ENCODE measurements around the gene CBARP.
"Not testable (repeated sequence)": the region's sequence is repeated elsewhere in the genome, so short reads cannot be mapped to it uniquely, and the experiment has no call there.

CBARP gene

DNA sequence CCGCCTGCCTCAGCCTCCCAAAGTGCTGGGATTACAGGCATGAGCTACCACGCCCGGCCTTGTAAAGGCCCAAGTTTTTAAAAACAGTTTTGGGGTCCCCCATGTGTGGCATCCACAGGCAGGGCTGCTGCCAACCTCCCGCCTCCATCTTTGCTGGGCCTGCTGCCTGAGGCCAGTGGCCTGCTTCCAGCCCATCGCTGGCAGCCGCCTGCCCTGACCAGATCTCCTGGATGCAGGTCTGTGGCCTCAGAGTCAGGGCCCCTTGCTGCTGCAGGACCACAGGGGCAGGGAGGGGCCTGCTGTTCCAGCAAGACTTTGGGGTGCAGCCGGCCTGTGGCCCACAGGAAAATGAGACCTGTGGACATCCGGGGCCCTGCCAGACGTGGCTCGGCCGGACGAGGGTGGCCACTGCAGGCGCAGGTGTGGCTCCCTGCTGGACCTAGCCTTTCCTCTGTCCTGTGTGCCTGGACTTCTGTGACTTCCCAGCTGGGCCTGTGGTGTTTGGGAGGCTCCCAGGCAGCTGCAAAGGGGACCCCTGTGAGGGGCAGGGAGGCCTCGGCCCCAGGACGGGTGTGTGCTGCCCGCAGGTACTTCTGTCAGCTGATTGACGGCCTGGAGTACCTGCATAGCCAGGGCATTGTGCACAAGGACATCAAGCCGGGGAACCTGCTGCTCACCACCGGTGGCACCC is 17.9 kb downstream of the CBARP start:
- no peaks in the 10 kb centered on the region for H3K9me3 Mint-ChIP-seq
- H3K36me3 Mint-ChIP-seq (ENCODE audit: low read depth) = peaks cover 90% of the 10 kb centered on the region

DNA sequence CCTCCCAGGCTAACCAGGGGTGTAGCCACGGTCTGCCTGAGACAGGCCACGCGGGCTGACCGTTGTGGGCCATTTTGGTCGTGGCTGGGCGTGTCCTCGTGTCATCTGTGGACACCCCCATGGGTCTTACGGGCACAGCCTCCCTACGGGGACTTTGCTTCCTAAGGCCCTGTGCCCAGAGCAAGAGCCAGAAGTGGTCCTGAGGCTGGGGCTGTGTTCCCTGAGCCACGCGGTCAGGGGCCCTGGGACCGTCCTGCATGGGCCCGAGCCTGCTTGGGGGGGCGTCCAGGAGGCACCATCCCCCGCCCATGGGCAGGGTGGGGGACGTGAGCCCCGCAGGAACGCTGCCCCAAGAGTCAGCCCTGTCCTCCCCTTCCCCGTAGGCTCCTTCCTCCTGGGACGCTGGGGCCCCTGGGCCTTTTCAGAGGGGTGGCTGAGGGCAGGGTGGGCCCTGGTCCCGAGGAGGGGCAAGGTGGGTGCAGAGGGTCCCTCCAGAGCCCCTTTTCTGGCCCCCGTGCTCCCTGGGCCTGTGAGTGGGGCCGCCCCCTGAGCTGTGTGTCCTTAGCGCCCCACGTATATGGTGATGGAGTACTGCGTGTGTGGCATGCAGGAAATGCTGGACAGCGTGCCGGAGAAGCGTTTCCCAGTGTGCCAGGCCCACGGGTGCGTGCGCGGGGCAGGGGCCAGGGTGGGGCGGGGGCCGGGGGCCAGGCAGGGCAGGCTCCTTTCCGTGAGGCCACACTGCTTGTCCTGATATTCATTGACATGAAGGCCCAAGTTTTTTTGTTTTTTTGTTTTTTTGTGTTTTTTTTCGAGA is 18.8 kb downstream of the CBARP start:
- Mint-ChIP-seq H3K27me3 (no peaks in the 10 kb centered on the region), H3K4me3 (no peak overlapping the region), H3K36me3 (ENCODE audit: low read depth) (peaks cover 81% of the 10 kb centered on the region), H3K9me3 (no peaks in the 10 kb centered on the region), H3K27ac (no peak overlapping the region), H3K4me1 (ENCODE audit: low read depth) (peaks cover 32% of the 10 kb centered on the region)
- intact Hi-C loops (cut with micrococcal nuclease) = no loop called here

More for the DNA sequence above, 17.9 kb downstream of the CBARP start:
- Mint-ChIP-seq H3K4me1 (ENCODE audit: low read depth) (peaks cover 32% of the 10 kb centered on the region), H3K27ac (no peak overlapping the region), H3K4me3 (no peak overlapping the region), H3K27me3 (no peaks in the 10 kb centered on the region)
- intact Hi-C loops (cut with micrococcal nuclease) = no loop called here

DNA sequence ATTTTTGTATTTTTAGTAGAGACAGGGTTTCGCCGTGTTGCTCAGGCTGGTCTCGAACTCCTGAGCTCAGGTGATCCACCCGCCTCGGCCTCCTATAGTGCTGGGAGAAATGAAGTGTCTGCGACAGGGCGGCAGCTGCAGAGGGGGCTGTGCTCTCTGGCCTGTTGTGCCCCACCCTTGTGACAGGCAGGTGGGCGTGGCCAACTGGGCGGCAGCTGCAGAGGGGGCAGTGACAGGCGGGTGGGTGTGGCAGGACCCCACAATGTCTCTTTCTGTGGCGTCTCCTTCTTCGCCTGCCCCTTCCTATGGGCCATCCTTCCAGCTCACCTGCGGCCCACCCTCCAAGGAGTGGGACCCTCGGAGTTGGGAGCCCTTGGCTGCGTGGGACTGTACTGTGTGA is 20.4 kb downstream of the CBARP start:
- intact Hi-C loops (cut with micrococcal nuclease) = no loop called here
- Mint-ChIP-seq H3K36me3 (ENCODE audit: low read depth) (peaks cover 73% of the 10 kb centered on the region), H3K27ac (no peak overlapping the region), H3K4me1 (ENCODE audit: low read depth) (peaks cover 41% of the 10 kb centered on the region), H3K27me3 (no peaks in the 10 kb centered on the region), H3K4me3 (no peak overlapping the region), H3K9me3 (no peaks in the 10 kb centered on the region)

DNA sequence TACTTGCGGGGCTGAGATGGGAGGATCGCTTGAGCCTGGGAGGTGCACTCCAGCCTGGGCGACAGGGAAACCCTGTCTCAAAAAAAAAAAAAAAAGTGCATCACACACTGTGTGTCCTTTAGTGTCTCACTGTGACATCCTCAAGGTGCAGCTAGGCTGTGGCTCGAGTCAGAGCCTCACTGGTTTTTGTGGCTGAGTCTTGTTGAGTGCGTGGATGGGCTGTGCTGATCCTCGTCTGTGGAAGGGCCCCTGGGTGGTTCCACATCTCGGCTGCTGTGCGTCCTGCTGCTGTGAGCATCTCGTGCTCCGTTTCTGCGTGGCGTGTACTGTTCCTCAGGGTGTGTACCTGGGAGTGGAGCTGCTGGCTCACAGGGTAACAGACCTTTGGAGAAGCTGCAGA is 21.0 kb downstream of the CBARP start:
- no peak overlapping the region for H3K27ac Mint-ChIP-seq
- H3K36me3 Mint-ChIP-seq (ENCODE audit: low read depth) = peaks cover 71% of the 10 kb centered on the region
- peaks cover 43% of the 10 kb centered on the region for H3K4me1 Mint-ChIP-seq (ENCODE audit: low read depth)
- H3K27me3 Mint-ChIP-seq = no peaks in the 10 kb centered on the region
- no peaks in the 10 kb centered on the region for H3K9me3 Mint-ChIP-seq
- no peak overlapping the region for H3K4me3 Mint-ChIP-seq
- intact Hi-C loops (cut with micrococcal nuclease) = no loop called here

DNA sequence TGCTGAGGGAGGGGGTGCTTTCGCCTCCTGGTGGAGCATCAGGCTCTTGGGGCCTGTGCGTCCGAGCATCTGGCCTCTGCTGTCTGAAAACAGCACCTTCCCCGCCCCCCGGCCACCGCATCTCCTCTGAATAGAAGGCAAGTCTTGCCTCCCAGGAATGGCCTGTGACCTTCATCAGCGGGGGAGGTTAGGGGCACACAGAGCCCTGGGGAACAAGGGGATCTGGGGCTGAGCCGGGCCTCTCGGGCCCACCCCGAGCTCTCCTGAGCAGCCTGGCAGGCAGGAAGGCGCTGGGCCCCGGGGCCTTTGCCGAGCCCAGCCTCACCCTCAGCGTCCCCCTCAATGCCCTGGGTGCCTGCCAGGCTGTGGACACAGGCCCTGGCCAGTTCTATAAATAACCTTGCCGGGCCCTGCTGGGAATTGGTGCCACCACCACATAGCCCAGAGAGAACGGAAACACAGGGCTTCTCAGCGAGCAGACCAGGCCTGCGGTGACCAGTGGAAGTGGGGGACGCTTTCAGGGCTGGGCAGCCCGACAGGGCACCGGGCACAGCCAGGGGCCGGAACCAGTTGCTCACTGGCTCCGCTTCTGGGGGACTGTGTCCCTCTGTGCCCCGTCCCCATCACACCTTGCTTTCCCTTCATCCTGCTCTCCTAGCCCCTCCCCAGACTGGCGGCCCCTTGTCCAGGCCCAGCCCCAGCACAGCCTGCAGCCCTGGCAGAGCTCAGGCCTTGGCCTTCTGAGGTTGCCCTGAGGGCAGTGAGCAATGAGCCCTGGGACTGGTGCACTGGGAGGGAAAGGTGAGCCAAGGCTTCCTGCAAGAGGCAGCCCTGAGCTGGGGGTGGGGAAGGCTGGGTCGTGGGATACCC is 22.7 kb downstream of the CBARP start:
- Mint-ChIP-seq H3K36me3 (ENCODE audit: low read depth) (peaks cover 71% of the 10 kb centered on the region), H3K27ac (peak overlapping the region; percentile 97), H3K27me3 (no peaks in the 10 kb centered on the region), H3K4me1 (ENCODE audit: low read depth) (peaks cover 52% of the 10 kb centered on the region), H3K4me3 (no peak overlapping the region), H3K9me3 (no peaks in the 10 kb centered on the region)
- intact Hi-C loops (cut with micrococcal nuclease) = no loop called here

DNA sequence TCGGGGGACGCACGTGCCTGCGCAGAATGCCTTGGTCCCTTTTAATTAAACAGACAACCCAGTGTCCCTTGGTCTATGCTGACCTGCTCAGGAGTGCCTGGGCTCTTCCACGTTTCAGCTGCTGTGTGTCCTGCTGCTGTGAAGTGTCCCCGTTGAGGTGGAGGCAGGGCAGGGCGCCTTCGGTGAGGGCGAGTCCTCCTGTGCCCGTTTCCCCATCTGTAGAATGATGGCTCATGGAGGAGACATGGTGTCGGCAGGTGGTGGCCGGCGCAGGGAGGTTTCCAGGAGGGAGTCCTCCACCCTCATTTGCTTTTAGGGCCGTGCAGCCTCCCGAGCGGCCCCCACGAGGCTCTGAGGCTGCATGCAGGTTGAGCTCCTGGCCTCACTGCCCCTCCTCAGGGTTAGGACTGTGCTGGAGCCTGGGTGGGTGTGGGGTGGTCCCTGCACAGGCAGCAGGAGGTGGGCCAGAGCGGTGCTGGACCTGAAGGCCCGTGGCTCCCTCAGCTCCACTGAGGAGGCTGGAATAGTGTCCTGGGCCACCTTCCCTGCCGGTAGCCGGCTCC is 23.4 kb downstream of the CBARP start:
- Mint-ChIP-seq H3K4me1 (ENCODE audit: low read depth) (peaks cover 60% of the 10 kb centered on the region), H3K9me3 (no peaks in the 10 kb centered on the region), H3K27me3 (no peaks in the 10 kb centered on the region), H3K27ac (peak overlapping the region; percentile 97), H3K4me3 (peak overlapping the region; percentile 72), H3K36me3 (ENCODE audit: low read depth) (peaks cover 71% of the 10 kb centered on the region)
- intact Hi-C loops (cut with micrococcal nuclease) = no loop called here

DNA sequence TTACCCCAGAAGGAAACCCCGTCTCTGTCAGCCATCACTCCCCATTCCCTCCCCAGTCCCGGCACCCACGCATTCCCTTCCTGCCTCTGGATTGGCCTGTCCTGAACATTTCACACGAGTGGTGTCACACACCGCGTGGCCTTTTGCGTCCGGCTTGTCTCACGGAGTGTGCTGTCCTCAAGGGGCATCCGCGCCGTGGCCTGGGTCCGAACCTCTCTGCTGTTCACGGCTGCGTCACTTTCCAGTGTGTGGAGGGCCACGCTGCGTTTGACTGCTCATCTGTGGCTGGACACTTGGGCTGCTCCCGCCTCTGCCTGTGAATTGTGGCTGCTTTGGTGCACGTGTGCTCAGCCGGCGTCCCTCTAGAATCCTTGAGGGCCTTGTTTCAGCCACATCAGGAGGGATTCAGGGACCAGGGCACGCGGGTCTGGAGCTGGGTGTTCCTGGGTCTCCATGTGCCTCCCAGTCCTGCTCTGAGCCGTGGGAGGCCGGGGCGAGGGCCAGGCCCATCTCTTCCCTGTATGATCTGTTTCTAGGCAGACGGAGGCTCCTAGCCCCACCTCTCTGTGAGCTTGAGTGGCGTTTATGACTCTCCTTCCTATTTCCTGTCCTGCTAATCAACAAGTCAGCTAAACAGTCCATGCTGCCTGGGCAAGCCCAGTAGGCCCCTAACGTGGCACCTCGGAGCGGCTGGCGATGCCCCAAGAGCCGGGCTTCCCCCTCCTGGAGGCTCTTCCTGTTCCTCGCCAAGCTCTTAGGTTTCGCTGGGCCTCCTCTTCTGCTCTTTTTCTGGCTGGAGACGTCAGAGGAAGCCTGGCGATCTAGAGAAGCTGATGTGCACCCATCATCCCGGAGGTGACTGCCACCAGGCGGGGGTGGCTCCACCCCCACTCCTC is 24.2 kb downstream of the CBARP start:
- Mint-ChIP-seq H3K27me3 (no peaks in the 10 kb centered on the region), H3K27ac (peak overlapping the region; percentile 97), H3K4me1 (ENCODE audit: low read depth) (peaks cover 61% of the 10 kb centered on the region), H3K36me3 (ENCODE audit: low read depth) (peaks cover 77% of the 10 kb centered on the region), H3K9me3 (no peaks in the 10 kb centered on the region), H3K4me3 (peak overlapping the region; percentile 72)
- intact Hi-C loops (cut with micrococcal nuclease) = loop anchor here (1.0 kb wide), 1 partner anchor 8 kb away; the partner anchor contains the start of gene STK11

DNA sequence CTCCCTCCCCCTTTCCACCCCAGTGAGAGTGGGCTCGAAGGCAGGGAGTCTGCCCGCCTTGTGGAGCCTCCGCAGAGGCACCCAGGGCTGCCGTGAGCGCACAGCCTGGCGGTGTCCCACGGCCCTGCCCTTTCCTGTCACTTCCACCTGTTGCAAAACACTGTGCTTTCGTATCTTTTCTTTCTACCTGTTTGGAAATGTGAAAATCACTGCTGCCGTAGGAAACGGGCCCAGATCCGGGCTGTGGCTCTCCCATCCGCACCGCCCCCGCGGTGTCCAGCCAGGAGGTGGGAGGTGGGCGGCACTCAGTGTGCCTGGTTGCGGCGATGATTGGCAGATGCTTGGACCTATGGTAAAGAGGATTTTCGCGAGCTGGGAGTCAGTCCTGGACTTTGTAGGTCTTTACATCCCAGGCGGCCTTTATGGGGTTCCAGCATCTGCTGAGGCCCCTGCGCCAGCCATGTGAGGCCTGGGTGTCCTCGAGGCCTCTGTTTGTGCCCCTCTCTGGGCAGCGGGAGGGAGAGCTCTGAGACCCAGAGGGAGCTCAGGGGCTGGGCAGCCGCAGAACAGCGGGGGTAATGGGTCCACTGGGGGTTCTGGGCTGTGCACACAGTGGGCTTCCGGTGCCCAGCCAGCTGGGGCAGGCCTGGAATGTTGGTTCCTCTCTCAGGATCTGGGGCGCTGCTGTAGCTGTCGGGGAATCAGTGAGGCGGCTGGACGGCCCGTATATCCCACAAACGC is 26.1 kb downstream of the CBARP start:
- H3K36me3 Mint-ChIP-seq (ENCODE audit: low read depth) = peaks cover 77% of the 10 kb centered on the region
- intact Hi-C loops (cut with micrococcal nuclease) = no loop called here
- peak overlapping the region; percentile 64 for H3K27ac Mint-ChIP-seq
- no peak overlapping the region for H3K4me3 Mint-ChIP-seq
- no peaks in the 10 kb centered on the region for H3K9me3 Mint-ChIP-seq
- no peaks in the 10 kb centered on the region for H3K27me3 Mint-ChIP-seq
- peaks cover 65% of the 10 kb centered on the region for H3K4me1 Mint-ChIP-seq (ENCODE audit: low read depth)

DNA sequence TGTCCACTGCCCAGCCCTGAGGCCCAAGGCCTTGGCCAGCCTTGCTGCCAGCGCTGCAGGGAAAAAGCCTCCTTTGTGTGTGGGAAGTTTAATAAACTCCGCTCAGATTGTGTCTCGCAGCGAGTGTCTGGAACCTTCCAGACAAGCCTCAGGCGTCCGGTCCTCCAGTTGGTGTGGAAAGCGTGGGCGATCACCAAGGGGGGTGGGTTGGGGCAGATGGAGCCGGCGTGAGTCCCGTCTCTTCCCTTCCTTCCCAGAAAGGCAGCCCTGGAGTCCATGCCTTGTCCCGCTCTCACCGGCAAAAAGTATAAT is 27.6 kb downstream of the CBARP start:
- Mint-ChIP-seq H3K36me3 (ENCODE audit: low read depth) (peaks cover 67% of the 10 kb centered on the region), H3K27ac (no peak overlapping the region), H3K4me3 (no peak overlapping the region), H3K9me3 (no peaks in the 10 kb centered on the region), H3K27me3 (no peaks in the 10 kb centered on the region), H3K4me1 (ENCODE audit: low read depth) (peaks cover 61% of the 10 kb centered on the region)
- intact Hi-C loops (cut with micrococcal nuclease) = no loop called here

DNA sequence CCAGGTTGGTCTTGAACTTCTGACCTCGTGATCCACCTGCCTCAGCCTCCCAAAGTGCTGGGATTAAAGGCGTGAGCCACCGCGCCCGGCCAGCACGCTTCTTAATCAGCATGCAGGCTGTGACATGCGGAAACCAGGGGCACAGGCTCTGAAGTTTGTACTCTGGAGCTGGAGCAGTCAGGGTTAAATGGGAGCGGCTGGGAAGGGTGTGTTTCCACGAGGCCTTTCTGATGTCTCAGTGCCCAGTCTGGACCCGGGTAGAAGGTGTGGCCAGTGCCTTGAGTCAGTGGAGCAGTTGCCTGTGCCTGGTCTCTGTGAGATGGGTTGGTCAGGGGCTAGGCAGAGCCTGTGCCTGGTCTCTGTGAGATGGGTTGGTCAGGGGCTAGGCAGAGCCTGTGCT is 29.0 kb downstream of the CBARP start:
- H3K27ac Mint-ChIP-seq; H3K9me3 Mint-ChIP-seq; H3K27me3 Mint-ChIP-seq; intact Hi-C loops (cut with micrococcal nuclease): not testable (repeated sequence)
- Mint-ChIP-seq H3K4me1 (ENCODE audit: low read depth) (peaks cover 47% of the 10 kb centered on the region), H3K36me3 (ENCODE audit: low read depth) (peaks cover 65% of the 10 kb centered on the region), H3K4me3 (peak overlapping the region; percentile 26)

DNA sequence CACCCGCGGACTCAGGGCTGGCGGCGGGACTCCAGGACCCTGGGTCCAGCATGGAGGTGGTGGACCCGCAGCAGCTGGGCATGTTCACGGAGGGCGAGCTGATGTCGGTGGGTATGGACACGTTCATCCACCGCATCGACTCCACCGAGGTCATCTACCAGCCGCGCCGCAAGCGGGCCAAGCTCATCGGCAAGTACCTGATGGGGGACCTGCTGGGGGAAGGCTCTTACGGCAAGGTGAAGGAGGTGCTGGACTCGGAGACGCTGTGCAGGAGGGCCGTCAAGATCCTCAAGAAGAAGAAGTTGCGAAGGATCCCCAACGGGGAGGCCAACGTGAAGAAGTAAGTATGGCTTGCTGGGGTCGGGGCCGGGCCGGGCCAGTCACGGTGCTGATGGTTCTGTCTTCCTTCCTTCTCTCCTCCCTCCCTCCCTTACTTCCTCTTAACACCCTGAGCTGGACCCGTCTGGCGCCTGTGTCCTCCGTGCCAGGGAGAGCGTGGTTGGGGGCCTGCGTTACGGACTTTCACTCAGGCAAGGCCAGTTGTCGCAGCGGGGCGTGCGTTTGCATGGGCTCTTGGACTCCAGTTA is 30.8 kb downstream of the CBARP start:
- Mint-ChIP-seq H3K4me1 (ENCODE audit: low read depth) (peaks cover 49% of the 10 kb centered on the region), H3K27me3 (no peaks in the 10 kb centered on the region), H3K9me3 (no peaks in the 10 kb centered on the region), H3K36me3 (ENCODE audit: low read depth) (peaks cover 55% of the 10 kb centered on the region), H3K27ac (peak overlapping the region; percentile 88), H3K4me3 (peak overlapping the region; percentile 93)
- intact Hi-C loops (cut with micrococcal nuclease) = no loop called here

DNA sequence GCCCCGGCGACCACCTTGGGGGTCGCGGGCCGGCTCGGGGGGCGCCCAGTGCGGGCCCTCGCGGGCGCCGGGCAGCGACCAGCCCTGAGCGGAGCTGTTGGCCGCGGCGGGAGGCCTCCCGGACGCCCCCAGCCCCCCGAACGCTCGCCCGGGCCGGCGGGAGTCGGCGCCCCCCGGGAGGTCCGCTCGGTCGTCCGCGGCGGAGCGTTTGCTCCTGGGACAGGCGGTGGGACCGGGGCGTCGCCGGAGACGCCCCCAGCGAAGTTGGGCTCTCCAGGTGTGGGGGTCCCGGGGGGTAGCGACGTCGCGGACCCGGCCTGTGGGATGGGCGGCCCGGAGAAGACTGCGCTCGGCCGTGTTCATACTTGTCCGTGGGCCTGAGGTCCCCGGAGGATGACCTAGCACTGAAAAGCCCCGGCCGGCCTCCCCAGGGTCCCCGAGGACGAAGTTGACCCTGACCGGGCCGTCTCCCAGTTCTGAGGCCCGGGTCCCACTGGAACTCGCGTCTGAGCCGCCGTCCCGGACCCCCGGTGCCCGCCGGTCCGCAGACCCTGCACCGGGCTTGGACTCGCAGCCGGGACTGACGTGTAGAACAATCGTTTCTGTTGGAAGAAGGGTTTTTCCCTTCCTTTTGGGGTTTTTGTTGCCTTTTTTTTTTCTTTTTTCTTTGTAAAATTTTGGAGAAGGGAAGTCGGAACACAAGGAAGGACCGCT is 31.5 kb downstream of the CBARP start:
- Mint-ChIP-seq H3K4me1 (ENCODE audit: low read depth) (peaks cover 42% of the 10 kb centered on the region), H3K27ac (peak overlapping the region; percentile 88), H3K27me3 (no peaks in the 10 kb centered on the region), H3K9me3 (no peaks in the 10 kb centered on the region), H3K4me3 (peak overlapping the region; percentile 93), H3K36me3 (ENCODE audit: low read depth) (peaks cover 49% of the 10 kb centered on the region)
- intact Hi-C loops (cut with micrococcal nuclease) = no loop called here

Measured in dendritic cell treated with granulocyte-macrophage colony-stimulating factor and Interleukin-4, amounts not matched to agents 40 ng/mL and 50 ng/mL, for 4 days (primary cell).